WERI-Rb-1 (cell line): Measurements from ENCODE around the gene PIEZO2.
"Not testable (repeated sequence)": the region's sequence is repeated elsewhere in the genome, so short reads cannot be mapped to it uniquely, and the experiment has no call there.

ENCODE experiments used
- DNase-seq: peaks from one replicate; pipeline ENCODE4 v3.0.0-alpha.2; 2020
- H3K27ac ChIP-seq: fragments of 250-450 bp; sonication (Bioruptor Pico); 2 replicates; pipeline ENCODE4 v1.5.1; 2020; ENCODE audit warnings: mild to moderate bottlenecking, moderate library complexity
- H3K27me3 ChIP-seq: fragments of 250-450 bp; sonication (Bioruptor Pico); 2 replicates; pipeline ENCODE4 v1.5.1; 2021; ENCODE audit warnings: mild to moderate bottlenecking, low read depth, moderate library complexity; ENCODE audit not compliant: insufficient read depth, severe bottlenecking
- H3K36me3 ChIP-seq: fragments of 250-450 bp; sonication (Bioruptor Pico); 2 replicates; pipeline ENCODE4 v1.5.1; 2020; ENCODE audit warnings: mild to moderate bottlenecking, moderate library complexity
- H3K4me3 ChIP-seq: 2 replicates; pipeline ENCODE4 v1.5.1; 2011; ENCODE audit warnings: low read depth, mild to moderate bottlenecking, control low read depth, low read length
- H3K9me3 ChIP-seq: fragments of 250-450 bp; sonication (Bioruptor Pico); 2 replicates; pipeline ENCODE4 v1.5.1; 2021; ENCODE audit warnings: mild to moderate bottlenecking, moderate library complexity; ENCODE audit not compliant: severe bottlenecking
- TF ChIP-seq, protein P1 (sequence below): IDR thresholded peaks from 2 replicates; pipeline ENCODE4 v1.5.1; 2011; ENCODE audit warnings: low read depth, mild to moderate bottlenecking, control low read depth, inconsistent platforms, low read length

PIEZO2 gene

DNA sequence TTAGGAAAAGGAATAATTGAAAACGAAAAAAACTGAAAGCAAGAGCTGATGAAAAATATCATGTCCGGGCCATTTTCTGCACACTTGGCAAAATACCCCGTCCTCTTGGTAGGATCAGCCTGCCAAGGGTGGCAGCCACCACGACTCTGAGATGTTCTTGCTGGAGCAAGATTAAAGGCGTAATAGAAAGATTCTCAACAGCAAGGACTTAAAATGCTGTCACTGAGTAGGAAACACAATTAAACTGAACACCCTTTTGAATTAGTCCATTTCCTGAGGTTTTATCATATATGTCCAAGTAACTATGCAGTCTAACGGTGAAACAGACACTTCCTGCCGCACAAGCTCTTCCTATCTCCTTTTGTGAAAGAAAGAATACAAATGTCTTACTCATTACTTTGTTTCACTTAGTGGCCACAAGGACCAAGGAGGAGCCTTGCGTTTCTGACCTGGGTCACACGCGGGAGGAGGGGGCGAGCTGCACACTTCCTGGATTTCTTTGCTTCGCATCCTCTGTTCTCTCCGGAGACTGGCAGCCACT lies 222.7 kb downstream of the PIEZO2 start:
- peaks cover 4% of the 10 kb centered on the region for H3K27me3 ChIP-seq

DNA sequence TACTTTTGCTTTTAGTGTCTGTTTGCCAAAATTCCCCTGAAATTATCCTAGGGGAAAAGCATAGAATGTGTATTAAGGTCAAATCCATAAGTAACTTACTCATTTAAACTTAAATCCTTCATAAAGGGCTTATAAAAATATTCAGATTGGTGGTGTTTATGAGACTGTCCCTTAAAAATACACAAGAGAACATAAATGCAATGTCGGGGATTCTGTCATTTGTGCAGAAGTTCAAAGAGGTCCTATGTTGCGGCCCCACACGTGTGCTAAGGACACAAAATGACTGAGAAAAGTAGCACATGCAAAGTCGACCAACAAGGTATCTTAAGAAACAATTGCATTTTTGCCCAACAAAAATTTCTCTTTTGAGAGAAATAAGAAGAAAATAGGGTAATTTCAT lies 225.1 kb downstream of the PIEZO2 start:
- no peaks in the 10 kb centered on the region for H3K9me3 ChIP-seq
- peaks cover 4% of the 10 kb centered on the region for H3K27me3 ChIP-seq
- H3K27ac ChIP-seq: no peak overlapping the region
- no peaks in the 10 kb centered on the region for H3K36me3 ChIP-seq
- TF ChIP-seq, protein P1, sequence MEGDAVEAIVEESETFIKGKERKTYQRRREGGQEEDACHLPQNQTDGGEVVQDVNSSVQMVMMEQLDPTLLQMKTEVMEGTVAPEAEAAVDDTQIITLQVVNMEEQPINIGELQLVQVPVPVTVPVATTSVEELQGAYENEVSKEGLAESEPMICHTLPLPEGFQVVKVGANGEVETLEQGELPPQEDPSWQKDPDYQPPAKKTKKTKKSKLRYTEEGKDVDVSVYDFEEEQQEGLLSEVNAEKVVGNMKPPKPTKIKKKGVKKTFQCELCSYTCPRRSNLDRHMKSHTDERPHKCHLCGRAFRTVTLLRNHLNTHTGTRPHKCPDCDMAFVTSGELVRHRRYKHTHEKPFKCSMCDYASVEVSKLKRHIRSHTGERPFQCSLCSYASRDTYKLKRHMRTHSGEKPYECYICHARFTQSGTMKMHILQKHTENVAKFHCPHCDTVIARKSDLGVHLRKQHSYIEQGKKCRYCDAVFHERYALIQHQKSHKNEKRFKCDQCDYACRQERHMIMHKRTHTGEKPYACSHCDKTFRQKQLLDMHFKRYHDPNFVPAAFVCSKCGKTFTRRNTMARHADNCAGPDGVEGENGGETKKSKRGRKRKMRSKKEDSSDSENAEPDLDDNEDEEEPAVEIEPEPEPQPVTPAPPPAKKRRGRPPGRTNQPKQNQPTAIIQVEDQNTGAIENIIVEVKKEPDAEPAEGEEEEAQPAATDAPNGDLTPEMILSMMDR: no peak
- no peak overlapping the region for H3K4me3 ChIP-seq
- no peak for DNase-seq

More for the DNA sequence above, 222.7 kb downstream of the PIEZO2 start:
- H3K36me3 ChIP-seq: no peaks in the 10 kb centered on the region
- TF ChIP-seq, protein P1: no peak
- no peak for DNase-seq
- no peak overlapping the region for H3K4me3 ChIP-seq
- no peaks in the 10 kb centered on the region for H3K9me3 ChIP-seq
- H3K27ac ChIP-seq: no peak overlapping the region

DNA sequence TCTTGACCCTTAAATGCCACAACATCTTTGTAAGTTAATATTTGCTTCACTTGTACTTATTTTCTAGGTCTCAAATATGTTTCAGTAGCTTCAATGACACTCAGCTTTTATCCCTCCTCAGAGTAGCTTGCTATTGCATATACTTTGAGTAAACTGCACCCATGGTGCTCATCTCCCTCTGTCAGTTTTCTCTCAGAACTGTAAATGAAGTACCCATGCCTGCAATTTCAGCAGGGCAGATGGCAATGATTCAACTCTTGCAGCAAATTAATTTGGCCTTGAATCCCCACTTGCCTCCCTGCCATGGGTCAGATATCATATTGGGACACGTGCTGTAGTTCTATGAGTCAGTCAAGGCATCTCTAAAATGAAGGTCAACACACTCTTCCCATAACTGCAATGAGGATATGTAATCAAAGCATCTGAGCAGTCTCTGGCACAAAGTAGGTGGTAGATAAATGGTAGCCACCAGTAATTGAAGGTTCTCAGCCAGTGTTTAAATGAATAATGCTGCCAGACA lies 225.8 kb downstream of the PIEZO2 start:
- Histone ChIP-seq H3K27ac (no peak overlapping the region), H3K27me3 (peaks cover 4% of the 10 kb centered on the region), H3K36me3 (no peaks in the 10 kb centered on the region), H3K4me3 (no peak overlapping the region), H3K9me3 (no peaks in the 10 kb centered on the region)
- TF ChIP-seq, protein P1: no peak
- DNase-seq: no peak

DNA sequence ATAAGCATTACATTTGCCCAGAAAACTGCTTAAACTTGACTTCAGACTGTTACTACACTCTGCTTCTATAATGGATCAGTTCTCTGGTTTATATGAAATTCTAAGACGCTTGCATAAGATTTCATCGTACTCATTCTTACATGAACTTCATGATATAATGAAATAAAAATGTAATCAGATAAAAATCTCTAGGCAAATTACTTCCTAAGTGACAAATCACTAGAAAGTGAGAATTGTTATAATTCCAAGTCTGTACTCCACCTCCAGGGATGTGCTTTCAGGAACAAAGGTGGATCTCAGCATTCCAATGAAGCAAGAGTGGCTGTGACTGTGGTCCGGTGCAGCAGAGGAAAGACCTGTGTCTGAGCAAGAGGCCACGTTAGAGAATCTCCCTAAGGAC lies 226.2 kb downstream of the PIEZO2 start:
- H3K27me3 ChIP-seq: peaks cover 4% of the 10 kb centered on the region
- DNase-seq: no peak
- H3K9me3 ChIP-seq: no peaks in the 10 kb centered on the region
- H3K4me3 ChIP-seq: no peak overlapping the region
- H3K36me3 ChIP-seq: no peaks in the 10 kb centered on the region
- H3K27ac ChIP-seq: no peak overlapping the region
- TF ChIP-seq, protein P1: no peak

DNA sequence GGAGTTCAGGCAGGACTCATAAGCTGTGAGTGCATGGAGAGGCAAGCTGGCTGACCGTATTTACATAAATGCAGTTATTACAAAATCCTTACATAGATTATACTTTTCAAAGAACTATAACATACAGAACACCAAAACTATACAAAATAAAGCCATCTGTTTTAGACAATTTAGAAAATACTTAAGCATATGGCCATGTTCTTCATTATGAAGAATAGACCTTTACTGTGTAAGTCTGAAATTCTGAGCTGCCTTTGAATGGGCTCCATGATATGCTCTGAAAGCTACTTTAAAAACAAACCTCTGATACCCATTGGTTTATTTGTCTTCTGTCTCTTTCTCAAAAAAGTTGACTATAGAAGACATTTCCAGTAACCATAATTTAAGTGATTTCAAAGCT lies 226.7 kb downstream of the PIEZO2 start:
- not testable (repeated sequence) for H3K36me3 ChIP-seq, DNase-seq, H3K4me3 ChIP-seq, H3K27me3 ChIP-seq, H3K9me3 ChIP-seq, H3K27ac ChIP-seq

DNA sequence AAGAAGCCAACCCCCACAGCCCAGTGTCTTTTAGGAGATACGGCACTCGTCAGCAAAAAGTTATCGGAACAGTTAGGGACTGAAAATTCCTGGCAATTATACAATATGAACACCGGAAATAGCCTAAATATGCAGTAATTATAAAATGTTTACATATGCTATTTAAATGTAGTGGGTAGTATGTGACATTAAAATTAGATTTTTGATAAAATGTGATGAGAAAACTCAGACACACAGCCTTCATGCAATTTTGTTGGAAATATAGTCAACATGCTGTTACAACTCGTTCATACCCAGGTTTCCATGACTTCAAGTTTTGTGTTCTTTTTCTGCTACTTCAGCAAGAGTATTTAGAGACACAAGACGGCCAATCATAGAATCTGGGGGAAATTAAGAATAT lies 229.1 kb downstream of the PIEZO2 start:
- H3K4me3 ChIP-seq, H3K36me3 ChIP-seq, H3K27ac ChIP-seq, H3K27me3 ChIP-seq, DNase-seq, H3K9me3 ChIP-seq: not testable (repeated sequence)

DNA sequence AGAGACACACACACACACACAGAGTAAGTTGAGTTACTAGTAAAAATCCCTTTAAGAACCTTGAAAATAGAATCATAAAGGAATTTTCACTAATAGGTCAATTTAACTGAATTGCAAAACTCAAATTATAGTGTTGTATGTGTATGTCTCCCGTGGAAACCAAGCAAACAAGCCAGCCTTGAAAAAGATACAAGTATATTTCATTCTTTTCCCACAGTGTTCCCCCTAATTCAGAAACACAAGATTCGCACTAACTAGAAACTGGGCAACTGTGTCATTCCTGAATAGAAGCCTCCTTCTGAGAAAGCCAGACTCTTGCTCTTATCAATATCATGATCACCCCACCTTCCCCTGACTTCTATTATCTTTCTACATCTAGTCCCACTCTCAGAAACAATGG lies 229.5 kb downstream of the PIEZO2 start:
- H3K9me3 ChIP-seq: no peaks in the 10 kb centered on the region
- H3K36me3 ChIP-seq: no peaks in the 10 kb centered on the region
- TF ChIP-seq, protein P1: no peak
- H3K4me3 ChIP-seq: no peak overlapping the region
- no peak for DNase-seq
- H3K27ac ChIP-seq: no peak overlapping the region
- H3K27me3 ChIP-seq: peaks cover 4% of the 10 kb centered on the region
